HCT116 (cell line): ENCODE measurements around the gene ING4.

Experiments used
- CEBPB ChIP-seq: IDR thresholded peaks from 2 replicates; pipeline ENCODE4 v1.6.1; 2012; ENCODE audit warnings: low read depth
- CTCF ChIP-seq, 3 experiments: fragments of 200-600 bp in 1 of 3; sonication (generic) in 1 of 3; IDR thresholded peaks in 2 of 3; conservative IDR thresholded peaks in 1 of 3; 2 replicates each; pipeline ENCODE4 v1.5.1; 2012 to 2017; ENCODE audit warnings: low read depth in 2 of 3, low read length in 2 of 3, antibody characterized with exemption in 1 of 3, borderline replicate concordance in 1 of 3, control low read depth in 1 of 3, mild to moderate bottlenecking in 1 of 3, mixed read lengths in 1 of 3, mixed run types in 1 of 3, moderate library complexity in 1 of 3; ENCODE audit not compliant: insufficient read depth in 1 of 3
- ELF1 ChIP-seq: IDR thresholded peaks from 2 replicates; pipeline ENCODE4 v1.6.1; 2012; ENCODE audit warnings: low read depth, borderline replicate concordance
- EZH2 ChIP-seq: fragments of 200-600 bp; sonication (generic); IDR thresholded peaks from 2 replicates; pipeline ENCODE4 v1.6.1; 2017; ENCODE audit warnings: antibody characterized with exemption, mixed run types
- JUND ChIP-seq: IDR thresholded peaks from 2 replicates; pipeline ENCODE4 v1.6.1; 2012
- MAX ChIP-seq: IDR thresholded peaks from 2 replicates; pipeline ENCODE4 v1.6.1; 2012
- POLR2A ChIP-seq: IDR thresholded peaks from 2 replicates; pipeline ENCODE4 v1.7.0; 2011; ENCODE audit warnings: borderline replicate concordance; ENCODE audit not compliant: insufficient read depth, insufficient read length; ENCODE audit errors: extremely low read depth
- RAD21 ChIP-seq: IDR thresholded peaks from 2 replicates; pipeline ENCODE4 v1.6.1; 2012; ENCODE audit warnings: low read depth, mild to moderate bottlenecking
- SIN3A ChIP-seq: IDR thresholded peaks from 2 replicates; pipeline ENCODE4 v1.6.1; 2012; ENCODE audit warnings: low read depth
- TCF7L2 ChIP-seq: IDR thresholded peaks from 2 replicates; pipeline ENCODE4 v1.7.0; 2011; ENCODE audit warnings: borderline replicate concordance, inconsistent platforms; ENCODE audit not compliant: insufficient read depth, insufficient read length; ENCODE audit errors: extremely low read depth
- YY1 ChIP-seq: IDR thresholded peaks from 2 replicates; pipeline ENCODE4 v1.6.1; 2011; ENCODE audit warnings: low read length, low read depth, moderate library complexity, mild to moderate bottlenecking; ENCODE audit not compliant: insufficient replicate concordance; ENCODE audit errors: extremely low read depth
- TF ChIP-seq, protein P1 (sequence below): IDR thresholded peaks from 2 replicates; pipeline ENCODE4 v1.6.1; 2011; ENCODE audit warnings: mild to moderate bottlenecking, low read length, moderate library complexity; ENCODE audit not compliant: insufficient replicate concordance; ENCODE audit errors: extremely low read depth

DNA sequence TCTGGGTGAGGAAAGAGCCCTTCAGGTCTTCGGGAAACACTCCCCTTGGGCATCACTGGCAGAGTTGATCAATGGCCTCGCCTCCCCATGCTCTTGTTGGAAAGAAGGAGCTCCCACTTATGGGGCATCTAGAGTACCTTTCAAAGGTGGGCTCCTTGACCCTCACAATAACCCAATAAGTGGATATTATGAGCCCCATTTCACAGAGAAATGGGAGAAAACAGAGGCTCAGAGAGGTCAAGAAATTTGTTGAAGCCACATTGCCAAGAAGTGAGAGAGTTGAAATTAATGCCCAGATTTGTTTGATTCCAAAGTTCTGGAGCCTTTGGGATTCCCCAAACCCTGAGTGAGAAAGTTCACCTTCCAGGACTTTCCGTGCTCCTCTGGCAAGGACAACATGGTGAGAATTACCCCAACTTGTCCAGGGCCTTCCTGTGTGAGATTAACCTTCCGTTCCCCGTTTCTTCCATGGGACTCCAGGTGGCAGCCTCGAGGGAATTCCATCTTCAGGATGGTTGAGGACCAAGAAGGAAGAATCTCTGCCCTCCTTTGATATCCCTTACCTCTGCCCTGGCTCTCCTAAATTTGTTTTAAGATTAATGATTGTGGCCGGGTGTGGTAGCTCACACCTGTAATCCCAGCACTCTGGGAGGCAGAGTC, 48.3 kb downstream of the ING4 start:
- TF ChIP-seq MAX (no peak), YY1 (no peak), RAD21 (no peak), CTCF (IDR thresholded peaks at IDR 0.05 in 2 of 3, conservative IDR thresholded peaks at IDR 0.05 in 1 of 3; ENCODE audit: borderline replicate concordance in 1 of 3, insufficient read depth in 1 of 3, low read depth in 2 of 3, low read length in 2 of 3) (peak in 2 of 3 experiments; percentile 39 to 42; a peak in 3 of 6 replicates), CEBPB (no peak), POLR2A (no peak), ELF1 (no peak), EZH2 (no peak), SIN3A (no peak), TCF7L2 (no peak), JUND (no peak)
- TF ChIP-seq, protein P1, sequence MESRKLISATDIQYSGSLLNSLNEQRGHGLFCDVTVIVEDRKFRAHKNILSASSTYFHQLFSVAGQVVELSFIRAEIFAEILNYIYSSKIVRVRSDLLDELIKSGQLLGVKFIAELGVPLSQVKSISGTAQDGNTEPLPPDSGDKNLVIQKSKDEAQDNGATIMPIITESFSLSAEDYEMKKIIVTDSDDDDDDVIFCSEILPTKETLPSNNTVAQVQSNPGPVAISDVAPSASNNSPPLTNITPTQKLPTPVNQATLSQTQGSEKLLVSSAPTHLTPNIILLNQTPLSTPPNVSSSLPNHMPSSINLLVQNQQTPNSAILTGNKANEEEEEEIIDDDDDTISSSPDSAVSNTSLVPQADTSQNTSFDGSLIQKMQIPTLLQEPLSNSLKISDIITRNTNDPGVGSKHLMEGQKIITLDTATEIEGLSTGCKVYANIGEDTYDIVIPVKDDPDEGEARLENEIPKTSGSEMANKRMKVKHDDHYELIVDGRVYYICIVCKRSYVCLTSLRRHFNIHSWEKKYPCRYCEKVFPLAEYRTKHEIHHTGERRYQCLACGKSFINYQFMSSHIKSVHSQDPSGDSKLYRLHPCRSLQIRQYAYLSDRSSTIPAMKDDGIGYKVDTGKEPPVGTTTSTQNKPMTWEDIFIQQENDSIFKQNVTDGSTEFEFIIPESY: no peak
